ENCODE results near the gene SLC7A9.

The SLC7A9 gene

DNA sequence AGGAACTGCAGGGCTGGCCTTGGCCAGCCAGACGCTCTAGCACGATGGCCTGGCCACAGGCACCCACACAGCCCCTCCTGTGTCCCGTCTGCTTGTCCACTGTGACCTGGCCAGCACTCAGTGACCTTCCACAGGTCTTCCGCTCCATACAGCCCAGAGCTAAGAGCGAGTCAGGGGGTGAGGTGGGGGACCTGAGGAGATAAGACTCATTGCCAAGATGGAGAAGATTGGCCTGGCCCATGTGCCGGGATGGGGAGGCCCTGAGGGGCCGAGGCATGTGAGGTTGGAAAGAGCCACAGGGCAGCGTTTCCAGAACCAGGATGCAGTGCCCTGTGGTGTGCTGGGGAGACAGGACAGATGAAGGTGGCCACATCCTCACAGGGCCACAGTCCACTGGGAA, 10.2 kb upstream of the SLC7A9 start:
- no peak overlapping the region for H3K9ac ChIP-seq
- H3K36me3 ChIP-seq (ENCODE audit: control insufficient read depth, insufficient read depth, low read length), result no peaks in the 10 kb centered on the region
- no peak overlapping the region for H3K4me3 ChIP-seq (ENCODE audit: low read depth, low read length)
- H3K4me2 ChIP-seq (ENCODE audit: low read length), result no peak overlapping the region
- H3K9me3 ChIP-seq (ENCODE audit: control insufficient read depth, low read length), result no peaks in the 10 kb centered on the region
- TF ChIP-seq, protein P1, sequence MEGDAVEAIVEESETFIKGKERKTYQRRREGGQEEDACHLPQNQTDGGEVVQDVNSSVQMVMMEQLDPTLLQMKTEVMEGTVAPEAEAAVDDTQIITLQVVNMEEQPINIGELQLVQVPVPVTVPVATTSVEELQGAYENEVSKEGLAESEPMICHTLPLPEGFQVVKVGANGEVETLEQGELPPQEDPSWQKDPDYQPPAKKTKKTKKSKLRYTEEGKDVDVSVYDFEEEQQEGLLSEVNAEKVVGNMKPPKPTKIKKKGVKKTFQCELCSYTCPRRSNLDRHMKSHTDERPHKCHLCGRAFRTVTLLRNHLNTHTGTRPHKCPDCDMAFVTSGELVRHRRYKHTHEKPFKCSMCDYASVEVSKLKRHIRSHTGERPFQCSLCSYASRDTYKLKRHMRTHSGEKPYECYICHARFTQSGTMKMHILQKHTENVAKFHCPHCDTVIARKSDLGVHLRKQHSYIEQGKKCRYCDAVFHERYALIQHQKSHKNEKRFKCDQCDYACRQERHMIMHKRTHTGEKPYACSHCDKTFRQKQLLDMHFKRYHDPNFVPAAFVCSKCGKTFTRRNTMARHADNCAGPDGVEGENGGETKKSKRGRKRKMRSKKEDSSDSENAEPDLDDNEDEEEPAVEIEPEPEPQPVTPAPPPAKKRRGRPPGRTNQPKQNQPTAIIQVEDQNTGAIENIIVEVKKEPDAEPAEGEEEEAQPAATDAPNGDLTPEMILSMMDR (IDR thresholded peaks at IDR 0.05), result no peak
- H3K27ac ChIP-seq, result no peak overlapping the region
- no peak overlapping the region for H2AFZ ChIP-seq
- H3K4me1 ChIP-seq, result no peaks in the 10 kb centered on the region
- no peaks in the 10 kb centered on the region for H3K27me3 ChIP-seq (ENCODE audit: control insufficient read depth, insufficient read depth, low read length)
- no peaks in the 10 kb centered on the region for H3K79me2 ChIP-seq

DNA sequence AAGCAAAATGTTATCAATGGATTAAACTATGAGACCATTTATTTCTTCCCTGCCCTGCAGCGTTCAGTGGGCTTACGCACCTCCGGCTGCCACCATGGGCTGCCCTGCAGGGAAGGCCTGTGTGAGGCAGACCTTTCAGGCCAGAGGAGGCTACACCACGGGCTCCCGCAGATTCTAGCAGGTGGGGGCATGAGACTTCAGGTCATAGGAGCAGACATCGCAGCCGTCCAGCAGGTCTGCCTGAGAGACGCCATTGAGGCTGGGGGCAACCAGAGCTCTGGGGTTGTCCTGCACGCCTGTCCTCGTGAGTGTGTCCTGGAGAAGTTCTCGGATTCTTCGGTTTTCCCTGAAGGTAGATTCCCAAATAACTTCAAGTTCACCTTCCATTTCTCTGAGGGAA, 9.4 kb upstream of the SLC7A9 start:
- no peak overlapping the region for H3K27ac ChIP-seq
- no peaks in the 10 kb centered on the region for H3K9me3 ChIP-seq (ENCODE audit: control insufficient read depth, low read length)
- TF ChIP-seq, protein P1 (IDR thresholded peaks at IDR 0.05), result no peak
- no peak overlapping the region for H2AFZ ChIP-seq
- H3K4me2 ChIP-seq (ENCODE audit: low read length), result no peak overlapping the region
- no peak overlapping the region for H3K9ac ChIP-seq
- no peak overlapping the region for H3K4me3 ChIP-seq (ENCODE audit: low read depth, low read length)
- H3K36me3 ChIP-seq (ENCODE audit: control insufficient read depth, insufficient read depth, low read length), result no peaks in the 10 kb centered on the region
- H3K4me1 ChIP-seq, result no peaks in the 10 kb centered on the region
- no peaks in the 10 kb centered on the region for H3K79me2 ChIP-seq
- H3K27me3 ChIP-seq (ENCODE audit: control insufficient read depth, insufficient read depth, low read length), result no peaks in the 10 kb centered on the region

DNA sequence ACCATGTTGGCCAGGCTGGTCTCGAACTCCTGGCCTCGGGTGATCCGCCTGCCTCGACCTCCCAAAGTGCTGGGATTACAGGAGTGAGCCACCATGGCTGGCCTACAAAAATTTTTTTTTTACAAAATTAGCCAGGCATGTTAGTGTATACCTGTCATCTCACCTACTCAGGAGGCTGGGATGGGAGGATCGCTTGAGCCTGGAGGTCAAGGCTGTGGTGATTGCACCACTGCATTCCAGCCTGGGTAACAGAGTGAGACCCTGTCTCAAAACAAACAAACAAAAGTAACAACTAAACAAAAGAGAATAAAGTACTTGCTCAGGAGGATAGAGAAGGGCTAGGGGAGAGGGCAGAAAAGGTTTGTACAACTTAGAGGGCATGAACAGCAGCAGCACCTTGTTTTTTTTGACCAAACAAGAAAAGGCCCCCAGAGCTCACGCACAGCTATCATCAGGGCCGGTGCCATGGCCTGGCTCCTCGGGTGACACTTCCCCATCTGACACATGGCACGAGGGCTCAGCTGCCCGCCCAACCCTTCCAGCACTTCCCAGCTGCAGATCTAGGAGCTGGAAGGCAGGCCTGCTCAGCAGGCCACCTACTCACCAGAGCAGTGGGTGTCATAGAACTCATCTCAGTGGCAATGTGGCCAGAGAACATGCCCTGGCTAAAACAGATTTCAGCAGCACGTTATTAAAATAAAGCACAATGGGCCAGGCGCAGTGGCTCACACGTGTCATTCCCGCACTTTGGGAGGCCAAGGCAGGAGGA, 8.6 kb upstream of the SLC7A9 start:
- no peaks in the 10 kb centered on the region for H3K27me3 ChIP-seq (ENCODE audit: control insufficient read depth, insufficient read depth, low read length)
- no peaks in the 10 kb centered on the region for H3K79me2 ChIP-seq
- H3K4me2 ChIP-seq (ENCODE audit: low read length), result no peak overlapping the region
- H3K27ac ChIP-seq, result no peak overlapping the region
- H3K36me3 ChIP-seq (ENCODE audit: control insufficient read depth, insufficient read depth, low read length), result no peaks in the 10 kb centered on the region
- no peak overlapping the region for H3K4me3 ChIP-seq (ENCODE audit: low read depth, low read length)
- no peaks in the 10 kb centered on the region for H3K9me3 ChIP-seq (ENCODE audit: control insufficient read depth, low read length)
- no peaks in the 10 kb centered on the region for H3K4me1 ChIP-seq
- TF ChIP-seq, protein P1 (IDR thresholded peaks at IDR 0.05), result no peak
- H2AFZ ChIP-seq, result no peak overlapping the region
- no peak overlapping the region for H3K9ac ChIP-seq

DNA sequence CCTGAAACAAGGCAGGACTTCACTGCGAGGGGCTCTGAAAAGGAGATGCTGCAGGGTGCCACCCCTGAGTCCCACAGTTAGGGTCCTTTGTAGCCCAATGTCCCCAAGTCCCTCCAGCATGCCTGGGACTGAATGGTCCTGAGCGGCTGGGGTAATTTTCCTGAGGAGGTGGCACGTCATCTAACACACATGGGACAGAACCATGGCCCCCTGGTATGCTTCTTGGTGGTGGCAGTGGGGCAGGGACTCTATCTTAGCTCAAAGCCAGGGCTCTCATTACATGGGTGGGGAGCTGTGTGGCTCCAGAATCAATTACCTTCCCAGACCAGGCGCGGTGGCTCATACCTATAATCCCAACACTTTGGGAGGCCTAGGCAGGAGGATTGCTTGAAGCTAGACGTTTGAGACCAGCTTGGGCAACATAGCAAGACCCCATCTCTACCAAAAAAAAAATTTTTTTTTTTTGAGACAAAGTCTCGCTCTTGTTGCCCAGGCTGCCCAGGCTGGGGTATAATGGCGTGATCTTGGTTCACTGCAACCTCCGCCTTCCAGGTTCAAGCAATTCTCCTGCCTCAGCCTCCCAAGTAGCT, 7.9 kb upstream of the SLC7A9 start:
- no peak overlapping the region for H3K27ac ChIP-seq
- TF ChIP-seq, protein P1 (IDR thresholded peaks at IDR 0.05), result no peak

DNA sequence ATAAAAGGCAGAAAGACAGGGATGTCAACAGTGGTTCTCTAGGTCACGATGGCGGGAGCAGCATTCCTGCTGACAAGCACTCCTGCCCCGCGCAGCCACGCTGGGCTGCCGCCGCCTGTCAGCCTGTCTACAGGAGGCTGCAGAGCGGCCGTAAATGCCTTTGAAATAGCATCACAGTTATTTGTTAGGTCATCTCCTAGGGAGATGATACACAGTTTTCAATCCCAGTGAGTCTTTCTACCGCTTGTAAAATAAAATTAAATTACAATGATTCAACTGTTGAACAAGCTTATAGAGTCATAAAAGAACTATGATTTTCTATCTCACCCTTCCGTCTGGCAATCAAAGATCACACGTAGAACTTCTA, 7.3 kb upstream of the SLC7A9 start:
- no peaks in the 10 kb centered on the region for H3K4me1 ChIP-seq
- no peak overlapping the region for H3K4me2 ChIP-seq (ENCODE audit: low read length)
- no peaks in the 10 kb centered on the region for H3K27me3 ChIP-seq (ENCODE audit: control insufficient read depth, insufficient read depth, low read length)
- no peaks in the 10 kb centered on the region for H3K36me3 ChIP-seq (ENCODE audit: control insufficient read depth, insufficient read depth, low read length)
- no peaks in the 10 kb centered on the region for H3K79me2 ChIP-seq
- TF ChIP-seq, protein P1 (IDR thresholded peaks at IDR 0.05), result no peak
- no peak overlapping the region for H2AFZ ChIP-seq
- H3K9ac ChIP-seq, result no peak overlapping the region
- no peak overlapping the region for H3K27ac ChIP-seq
- no peaks in the 10 kb centered on the region for H3K9me3 ChIP-seq (ENCODE audit: control insufficient read depth, low read length)
- H3K4me3 ChIP-seq (ENCODE audit: low read depth, low read length), result no peak overlapping the region

More for the DNA sequence above, 7.9 kb upstream of the SLC7A9 start:
- Histone ChIP-seq H3K79me2 (no peaks in the 10 kb centered on the region), H2AFZ (no peak overlapping the region), H3K4me1 (no peaks in the 10 kb centered on the region), H3K4me2 (ENCODE audit: low read length) (no peak overlapping the region), H3K36me3 (ENCODE audit: control insufficient read depth, insufficient read depth, low read length) (no peaks in the 10 kb centered on the region), H3K9ac (no peak overlapping the region), H3K27me3 (ENCODE audit: control insufficient read depth, insufficient read depth, low read length) (no peaks in the 10 kb centered on the region), H3K4me3 (ENCODE audit: low read depth, low read length) (no peak overlapping the region), H3K9me3 (ENCODE audit: control insufficient read depth, low read length) (no peaks in the 10 kb centered on the region)
